GM12865 (cell line): ENCODE measurements around the gene TSEN2.

Experiments used
- DNase-seq: peaks from one replicate; pipeline ENCODE4 v3.0.0; 2010; ENCODE audit warnings: low read depth
- H3K4me3 ChIP-seq: 2 replicates; pipeline ENCODE4 v1.5.1; 2011; ENCODE audit warnings: mild to moderate bottlenecking, low read depth, low read length, control low read depth
- CTCF ChIP-seq: IDR thresholded peaks from 2 replicates; pipeline ENCODE4 v1.5.1; 2011; ENCODE audit warnings: low read length, control low read depth, low read depth, inconsistent platforms; ENCODE audit not compliant: insufficient read depth; ENCODE audit errors: missing control alignments

TSEN2 gene

GRCh38 chr3:12487786-12488185, 3.5 kb downstream of the TSEN2 start:
- no peak for TF ChIP-seq CTCF
- H3K4me3 ChIP-seq = no peak overlapping the region
- no peak for DNase-seq

GRCh38 chr3:12489368-12489767, 5.1 kb downstream of the TSEN2 start:
- DNase-seq = no peak
- H3K4me3 ChIP-seq = no peak overlapping the region
- TF ChIP-seq CTCF = no peak

- H3K4me3 ChIP-seq = no peak overlapping the region
- DNase-seq = no peak
- TF ChIP-seq CTCF = no peak
These were observed 5.6 kb downstream of the TSEN2 start for GRCh38 chr3:12489832-12490231.

GRCh38 chr3:12490547-12490946, 6.3 kb downstream of the TSEN2 start:
- H3K4me3 ChIP-seq = no peak overlapping the region
- DNase-seq = no peak
- no peak for TF ChIP-seq CTCF

- H3K4me3 ChIP-seq = no peak overlapping the region
- no peak for TF ChIP-seq CTCF
- no peak for DNase-seq
These were observed 11.6 kb downstream of the TSEN2 start for GRCh38 chr3:12495749-12496452.

- no peak for DNase-seq
- TF ChIP-seq CTCF = no peak
- no peak overlapping the region for H3K4me3 ChIP-seq
These were observed 12.1 kb downstream of the TSEN2 start for GRCh38 chr3:12496453-12496761.

GRCh38 chr3:12499474-12499873, 15.2 kb downstream of the TSEN2 start:
- H3K4me3 ChIP-seq = no peak overlapping the region
- no peak for DNase-seq
- TF ChIP-seq CTCF = no peak
